Uterus (tissue), 2 donors: ENCODE measurements around the gene KRT1.

ENCODE experiments used
- POLR2A ChIP-seq, 2 donors: fragments of 450-650 bp; IDR thresholded peaks; one replicate each; pipeline ENCODE4 v1.6.1; 2016; ENCODE audit warnings: antibody characterized with exemption in 2 of 2, mild to moderate bottlenecking in 1 of 2, moderate library complexity in 1 of 2
- TF ChIP-seq, protein P1 (sequence below), 4 experiments: fragments of 200-600 bp in 2 of 4; fragments of 450-650 bp in 2 of 4; sonication (generic) in 2 of 4; IDR thresholded peaks; one replicate each; pipeline ENCODE4 v1.5.1; 2016 to 2019; ENCODE audit warnings: antibody characterized with exemption in 4 of 4, mild to moderate bottlenecking in 2 of 4, moderate library complexity in 1 of 4

DNA sequence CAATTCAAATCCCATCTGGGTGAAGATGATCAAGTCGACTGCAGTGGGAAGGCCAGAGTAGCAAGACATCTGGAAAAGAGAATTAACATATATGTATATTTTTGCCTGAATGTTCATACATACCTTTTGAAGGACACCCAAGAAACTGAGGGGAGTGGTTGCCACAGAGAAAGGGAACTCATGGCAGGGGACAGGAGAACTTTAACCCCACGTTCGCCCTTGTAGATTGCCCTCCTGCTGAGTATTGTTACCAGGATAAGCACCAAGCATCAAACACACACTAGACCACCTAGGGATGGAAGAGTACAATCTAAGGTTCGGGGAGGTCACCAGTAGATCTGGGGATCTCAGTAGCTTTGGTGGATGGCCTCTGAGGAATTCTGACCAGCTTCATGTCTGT, 9.7 kb downstream of the KRT1 start:
- TF ChIP-seq, protein P1, sequence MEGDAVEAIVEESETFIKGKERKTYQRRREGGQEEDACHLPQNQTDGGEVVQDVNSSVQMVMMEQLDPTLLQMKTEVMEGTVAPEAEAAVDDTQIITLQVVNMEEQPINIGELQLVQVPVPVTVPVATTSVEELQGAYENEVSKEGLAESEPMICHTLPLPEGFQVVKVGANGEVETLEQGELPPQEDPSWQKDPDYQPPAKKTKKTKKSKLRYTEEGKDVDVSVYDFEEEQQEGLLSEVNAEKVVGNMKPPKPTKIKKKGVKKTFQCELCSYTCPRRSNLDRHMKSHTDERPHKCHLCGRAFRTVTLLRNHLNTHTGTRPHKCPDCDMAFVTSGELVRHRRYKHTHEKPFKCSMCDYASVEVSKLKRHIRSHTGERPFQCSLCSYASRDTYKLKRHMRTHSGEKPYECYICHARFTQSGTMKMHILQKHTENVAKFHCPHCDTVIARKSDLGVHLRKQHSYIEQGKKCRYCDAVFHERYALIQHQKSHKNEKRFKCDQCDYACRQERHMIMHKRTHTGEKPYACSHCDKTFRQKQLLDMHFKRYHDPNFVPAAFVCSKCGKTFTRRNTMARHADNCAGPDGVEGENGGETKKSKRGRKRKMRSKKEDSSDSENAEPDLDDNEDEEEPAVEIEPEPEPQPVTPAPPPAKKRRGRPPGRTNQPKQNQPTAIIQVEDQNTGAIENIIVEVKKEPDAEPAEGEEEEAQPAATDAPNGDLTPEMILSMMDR (IDR thresholded peaks at IDR 0.05): no peak
- TF ChIP-seq POLR2A (IDR thresholded peaks at IDR 0.05): no peak
